Activated CD8-positive, alpha-beta memory T cell treated with anti-CD3 and anti-CD28 coated beads for 1 hour (primary cell): Measurements from ENCODE around the gene OSBPL1A.
"Not testable (repeated sequence)": the region's sequence is repeated elsewhere in the genome, so short reads cannot be mapped to it uniquely, and the experiment has no call there.

ENCODE experiments used
- DNase-seq, 2 donors: peaks; one replicate each; pipeline ENCODE4 v3.0.0-alpha.2; 2020; ENCODE audit warnings: low read depth in 1 of 2; ENCODE audit errors: extremely low read depth in 1 of 2

Gene OSBPL1A

GRCh38 chr18:24398540-24398939, 916 bp upstream of the OSBPL1A start:
- DNase-seq, result no peak

GRCh38 chr18:24397131-24397693, 412 bp downstream of the OSBPL1A start:
- no peak for DNase-seq

GRCh38 chr18:24396082-24396633, 1.5 kb downstream of the OSBPL1A start:
- DNase-seq, result no peak

GRCh38 chr18:24395049-24395795, 2.4 kb downstream of the OSBPL1A start:
- DNase-seq, result no peak

GRCh38 chr18:24388957-24389356, 8.7 kb downstream of the OSBPL1A start:
- no peak for DNase-seq

GRCh38 chr18:24386681-24387080, 10.9 kb downstream of the OSBPL1A start:
- DNase-seq, result no peak

GRCh38 chr18:24381126-24381525, 16.5 kb downstream of the OSBPL1A start:
- no peak for DNase-seq

- no peak for DNase-seq
Measured at GRCh38 chr18:24380163-24380747, 17.4 kb downstream of the OSBPL1A start.

- DNase-seq, result no peak
Measured at GRCh38 chr18:24378598-24378997, 19.0 kb downstream of the OSBPL1A start.

GRCh38 chr18:24376531-24376930, 21.1 kb downstream of the OSBPL1A start:
- not testable (repeated sequence) for DNase-seq

GRCh38 chr18:24373328-24373727, 24.3 kb downstream of the OSBPL1A start:
- no peak for DNase-seq

- DNase-seq, result no peak
Measured at GRCh38 chr18:24372279-24372872, 25.2 kb downstream of the OSBPL1A start.

GRCh38 chr18:24370120-24370519, 27.5 kb downstream of the OSBPL1A start:
- DNase-seq, result no peak

GRCh38 chr18:24369426-24369825, 28.2 kb downstream of the OSBPL1A start:
- no peak for DNase-seq

GRCh38 chr18:24368749-24369148, 28.9 kb downstream of the OSBPL1A start:
- no peak for DNase-seq

- DNase-seq, result no peak
Measured at GRCh38 chr18:24366328-24366727, 31.3 kb downstream of the OSBPL1A start.

- no peak for DNase-seq
Measured at GRCh38 chr18:24364177-24364576, 33.4 kb downstream of the OSBPL1A start.

GRCh38 chr18:24362757-24363156, 34.9 kb downstream of the OSBPL1A start:
- no peak for DNase-seq

- not testable (repeated sequence) for DNase-seq
Measured at GRCh38 chr18:24359787-24360530, 37.7 kb downstream of the OSBPL1A start.

GRCh38 chr18:24354278-24354677, 43.3 kb downstream of the OSBPL1A start:
- DNase-seq, result no peak

- DNase-seq, result no peak
Measured at GRCh38 chr18:24346254-24346653, 51.4 kb downstream of the OSBPL1A start.
